GM19193 (cell line): ENCODE data around the gene HMGB2.

Experiments used
- POLR2A ChIP-seq: IDR thresholded peaks from 4 replicates; pipeline ENCODE4 v1.6.1; 2011; ENCODE audit not compliant: insufficient read depth, insufficient read length; ENCODE audit errors: extremely low read depth

The HMGB2 gene

GRCh38 chr4:173318648-173319211, 15.4 kb downstream of the HMGB2 start:
- no peak for TF ChIP-seq POLR2A

- TF ChIP-seq POLR2A: no peak
Observed at GRCh38 chr4:173318240-173318639, 15.9 kb downstream of the HMGB2 start.

GRCh38 chr4:173317004-173317403, 17.2 kb downstream of the HMGB2 start:
- TF ChIP-seq POLR2A: no peak

GRCh38 chr4:173316060-173316459, 18.1 kb downstream of the HMGB2 start:
- TF ChIP-seq POLR2A: no peak

- no peak for TF ChIP-seq POLR2A
Observed at GRCh38 chr4:173314715-173315114, 19.4 kb downstream of the HMGB2 start.

- no peak for TF ChIP-seq POLR2A
Observed at GRCh38 chr4:173311368-173311767, 22.8 kb downstream of the HMGB2 start.

GRCh38 chr4:173307778-173308177, 26.4 kb downstream of the HMGB2 start:
- TF ChIP-seq POLR2A: no peak

GRCh38 chr4:173301518-173302201, 32.5 kb downstream of the HMGB2 start:
- TF ChIP-seq POLR2A: no peak

GRCh38 chr4:173294444-173294843, 39.7 kb downstream of the HMGB2 start:
- no peak for TF ChIP-seq POLR2A

- no peak for TF ChIP-seq POLR2A
Observed at GRCh38 chr4:173293663-173294062, 40.5 kb downstream of the HMGB2 start.

GRCh38 chr4:173291899-173292298, 42.3 kb downstream of the HMGB2 start:
- TF ChIP-seq POLR2A: no peak

- TF ChIP-seq POLR2A: no peak
Observed at GRCh38 chr4:173289353-173289727, 44.8 kb downstream of the HMGB2 start.

- TF ChIP-seq POLR2A: no peak
Observed at GRCh38 chr4:173288698-173289352, 45.3 kb downstream of the HMGB2 start.

- TF ChIP-seq POLR2A: no peak
Observed at GRCh38 chr4:173288296-173288695, 45.9 kb downstream of the HMGB2 start.

GRCh38 chr4:173287486-173287885, 46.7 kb downstream of the HMGB2 start:
- no peak for TF ChIP-seq POLR2A

- TF ChIP-seq POLR2A: no peak
Observed at GRCh38 chr4:173284463-173284862, 49.7 kb downstream of the HMGB2 start.
